Measurements from ENCODE around the gene FAM98A.

GRCh38 chr2:33579227-33579626, 19.9 kb downstream of the FAM98A start:
- no peak for TF ChIP-seq EP300 (conservative IDR thresholded peaks at IDR 0.05; ENCODE audit: poor library complexity, severe bottlenecking)
- TF ChIP-seq CTCF (IDR thresholded peaks at IDR 0.05; ENCODE audit: poor library complexity, severe bottlenecking): no peak
- no peak for TF ChIP-seq TAF1 (IDR thresholded peaks at IDR 0.05; ENCODE audit: low read depth)
